ENCODE data around the gene ZDHHC14.
"Not testable (repeated sequence)": the region's sequence is repeated elsewhere in the genome, so short reads cannot be mapped to it uniquely, and the experiment has no call there.

ZDHHC14 gene

DNA sequence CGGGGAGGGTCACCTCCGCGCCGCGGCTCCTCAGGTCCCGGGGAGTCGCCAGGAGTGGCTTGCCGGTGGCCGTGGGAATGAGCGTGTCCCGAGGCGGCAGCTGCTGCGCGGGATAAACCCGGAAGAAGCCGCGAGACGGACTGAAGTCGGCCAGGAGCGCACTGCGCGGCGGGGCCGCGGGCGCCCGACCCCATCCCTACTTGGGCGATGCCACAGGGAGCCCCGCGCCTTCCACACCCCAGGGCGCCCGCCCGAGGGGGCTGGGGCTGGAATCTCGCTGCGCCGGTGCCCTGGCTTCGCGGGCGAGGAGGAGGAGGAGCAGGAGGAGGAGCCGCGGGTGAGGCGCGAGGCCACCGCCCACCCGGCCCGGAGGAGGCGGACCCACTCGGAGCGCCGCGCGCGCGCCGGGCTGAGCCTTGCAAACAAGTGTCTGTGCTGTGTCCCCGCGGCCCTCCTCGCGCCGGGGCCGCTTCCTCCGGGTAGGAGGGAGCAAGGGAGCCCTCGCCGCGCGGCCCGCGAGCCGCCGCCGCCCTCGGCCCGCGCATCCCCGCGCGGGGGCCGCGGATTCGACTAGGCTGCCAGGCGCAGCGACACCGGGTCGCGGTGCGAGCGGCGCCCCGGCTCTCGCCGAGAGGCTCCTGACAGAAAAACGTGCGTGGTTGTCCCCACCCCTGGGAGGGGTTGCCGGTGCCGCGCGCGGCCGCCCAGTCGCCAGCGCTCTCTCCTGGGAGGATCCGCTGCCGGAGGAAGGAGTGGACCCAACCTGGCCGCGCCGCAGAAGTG lies at the start of gene ZDHHC14:
Gene ZDHHC14 (plus strand): TSS at position 412 of the 783 bp plus-strand sequence.
- Histone ChIP-seq H3K9ac (peak within 1 kb of the TSS; percentile 79 to 89 (median 85)), H3K36me3 (no peaks in the 10 kb centered on the region), H3K4me2 (peak within 1 kb of the TSS; percentile 84 to 99 (median 96)), H3K4me1 (peaks cover 21 to 29% (median 22%) of the 10 kb centered on the region in 10 experiments), H3K27me3 (peaks cover 17 to 40% (median 20%) of the 10 kb centered on the region in 11 experiments; a peak in 21 of 22 replicates), H3K27ac (peak within 1 kb of the TSS; percentile 73 to 89 (median 84)), H3K4me3 (peak within 1 kb of the TSS; percentile 76 to 98 (median 90)), H4K20me1 (peaks cover 0 to 45% (median 33%) of the 10 kb centered on the region in 11 experiments; a peak in 20 of 22 replicates), H3K9me3 (replicated peaks in 1 of 11) (peaks cover 0 to 7% (median 0%) of the 10 kb centered on the region in 11 experiments; a peak in 1 of 22 replicates)
- TF ChIP-seq Cebpa-rat (IDR thresholded peaks at IDR 0.05) = no peak

DNA sequence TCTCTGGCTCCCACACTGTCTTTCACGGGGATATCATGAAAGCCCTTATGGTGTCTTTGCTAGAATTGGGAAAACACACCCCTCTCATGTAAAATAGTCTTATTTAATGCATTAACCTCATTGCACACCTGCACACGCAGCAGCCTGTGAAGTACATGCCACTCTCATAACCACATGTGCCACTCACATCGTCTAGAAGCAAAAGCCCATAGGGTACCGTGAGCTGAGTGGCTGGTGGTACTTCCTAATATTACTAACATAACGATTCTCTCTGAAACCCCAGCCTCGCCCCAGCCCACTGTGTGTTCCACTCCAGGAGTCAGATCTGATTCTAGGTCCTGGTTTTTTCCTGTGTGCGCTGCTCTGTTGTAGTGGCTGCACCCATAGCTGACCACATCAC lies 48.2 kb upstream of the ZDHHC14 start:
- Histone ChIP-seq H3K9me3 (replicated peaks in 1 of 11) (no peaks in the 10 kb centered on the region), H3K27ac (no peak overlapping the region), H3K4me1 (no peaks in the 10 kb centered on the region), H3K9ac (no peak overlapping the region), H3K36me3 (no peaks in the 10 kb centered on the region), H3K4me2 (no peak overlapping the region), H3K27me3 (no peaks in the 10 kb centered on the region), H4K20me1 (no peaks in the 10 kb centered on the region), H3K4me3 (no peak overlapping the region)
- no peak for TF ChIP-seq Cebpa-rat (IDR thresholded peaks at IDR 0.05)

- Histone ChIP-seq H3K9ac (no peak overlapping the region), H3K36me3 (no peaks in the 10 kb centered on the region), H3K9me3 (replicated peaks in 1 of 11) (no peaks in the 10 kb centered on the region), H4K20me1 (no peaks in the 10 kb centered on the region), H3K4me1 (no peaks in the 10 kb centered on the region), H3K4me2 (no peak overlapping the region), H3K27me3 (no peaks in the 10 kb centered on the region), H3K4me3 (no peak overlapping the region), H3K27ac (no peak overlapping the region)
- no peak for TF ChIP-seq Cebpa-rat (IDR thresholded peaks at IDR 0.05)
These were observed 47.5 kb upstream of the ZDHHC14 start for GRCh38 chr6:157333537-157333936.

- no peak overlapping the region for H3K4me3 ChIP-seq
- H3K36me3 ChIP-seq = no peaks in the 10 kb centered on the region
- no peak for TF ChIP-seq Cebpa-rat (IDR thresholded peaks at IDR 0.05)
- no peaks in the 10 kb centered on the region for H3K4me1 ChIP-seq
- no peak overlapping the region for H3K4me2 ChIP-seq
- no peak overlapping the region for H3K27ac ChIP-seq
- no peaks in the 10 kb centered on the region for H3K27me3 ChIP-seq
- no peaks in the 10 kb centered on the region for H3K9me3 ChIP-seq (replicated peaks in 1 of 11)
- no peaks in the 10 kb centered on the region for H4K20me1 ChIP-seq
- H3K9ac ChIP-seq = no peak overlapping the region
These were observed 47.0 kb upstream of the ZDHHC14 start for GRCh38 chr6:157333956-157334355.

DNA sequence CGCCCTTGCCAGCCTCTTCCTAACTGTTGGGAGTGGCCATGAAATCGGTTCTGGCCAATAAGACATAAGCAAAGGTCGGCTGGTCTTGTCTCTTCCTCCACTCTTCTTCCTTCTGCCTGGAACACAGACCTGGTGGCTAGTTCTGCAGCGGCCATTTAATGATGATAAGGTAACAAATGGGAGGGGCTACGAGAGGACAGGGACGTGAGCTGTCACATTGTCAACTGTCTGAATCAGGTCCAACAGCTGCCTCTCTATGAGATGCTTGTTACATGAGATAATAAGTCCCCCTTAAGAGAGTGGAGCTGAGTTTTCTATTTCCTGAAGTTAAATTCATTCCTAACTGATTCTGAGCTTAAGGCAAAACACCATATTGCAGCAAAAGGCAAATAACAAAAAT lies 45.2 kb upstream of the ZDHHC14 start:
- no peak overlapping the region for H3K4me2 ChIP-seq
- H3K4me3 ChIP-seq = no peak overlapping the region
- no peaks in the 10 kb centered on the region for H3K9me3 ChIP-seq (replicated peaks in 1 of 11)
- H3K27me3 ChIP-seq = no peaks in the 10 kb centered on the region
- no peaks in the 10 kb centered on the region for H3K36me3 ChIP-seq
- no peak overlapping the region for H3K9ac ChIP-seq
- no peaks in the 10 kb centered on the region for H3K4me1 ChIP-seq
- no peak for TF ChIP-seq Cebpa-rat (IDR thresholded peaks at IDR 0.05)
- H3K27ac ChIP-seq = no peak overlapping the region
- no peaks in the 10 kb centered on the region for H4K20me1 ChIP-seq

- not testable (repeated sequence) for H3K9me3 ChIP-seq (replicated peaks in 1 of 11); H3K36me3 ChIP-seq; H3K9ac ChIP-seq; H3K4me2 ChIP-seq; H3K27ac ChIP-seq; H3K27me3 ChIP-seq; H4K20me1 ChIP-seq; H3K4me3 ChIP-seq; H3K4me1 ChIP-seq
These were observed 43.7 kb upstream of the ZDHHC14 start for GRCh38 chr6:157337276-157337675.

- H3K4me2 ChIP-seq = no peak overlapping the region
These were observed 43.2 kb upstream of the ZDHHC14 start for GRCh38 chr6:157337751-157338150.

GRCh38 chr6:157339432-157339831 lies 41.6 kb upstream of the ZDHHC14 start:
- no peaks in the 10 kb centered on the region for H4K20me1 ChIP-seq
- no peak for TF ChIP-seq Cebpa-rat (IDR thresholded peaks at IDR 0.05)

More at GRCh38 chr6:157337751-157338150, 43.2 kb upstream of the ZDHHC14 start:
- Histone ChIP-seq H3K27me3 (no peaks in the 10 kb centered on the region), H3K27ac (no peak overlapping the region), H3K36me3 (no peaks in the 10 kb centered on the region), H3K9me3 (replicated peaks in 1 of 11) (no peaks in the 10 kb centered on the region), H4K20me1 (no peaks in the 10 kb centered on the region), H3K4me3 (no peak overlapping the region), H3K4me1 (no peaks in the 10 kb centered on the region), H3K9ac (no peak overlapping the region)
- TF ChIP-seq Cebpa-rat (IDR thresholded peaks at IDR 0.05) = no peak

DNA sequence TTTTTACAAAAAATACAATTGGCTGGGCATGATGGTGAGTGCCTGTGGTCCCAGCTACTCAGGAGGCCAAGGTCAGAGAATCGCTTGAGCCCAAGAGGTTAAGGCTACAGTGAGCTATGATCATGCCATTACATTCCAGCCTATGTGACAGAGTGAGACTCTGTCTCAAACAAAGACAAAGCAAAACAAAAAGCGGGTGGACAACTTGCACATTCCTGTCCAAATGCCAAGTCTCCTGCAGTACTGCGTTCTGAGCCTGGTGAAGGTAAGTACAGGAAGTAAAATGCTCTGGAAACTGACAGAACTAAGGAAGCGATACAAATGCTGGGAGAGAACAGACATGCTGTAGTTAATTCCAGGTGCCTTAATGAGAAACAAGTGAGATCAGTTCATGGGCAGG lies 37.3 kb upstream of the ZDHHC14 start:
- Histone ChIP-seq H3K27ac (no peak overlapping the region), H3K4me3 (no peak overlapping the region), H3K9me3 (replicated peaks in 1 of 11) (peaks cover 0 to 9% (median 0%) of the 10 kb centered on the region in 11 experiments; a peak in 2 of 22 replicates), H3K36me3 (no peaks in the 10 kb centered on the region), H4K20me1 (no peaks in the 10 kb centered on the region), H3K9ac (no peak overlapping the region), H3K4me2 (no peak overlapping the region), H3K4me1 (no peaks in the 10 kb centered on the region), H3K27me3 (no peaks in the 10 kb centered on the region)
- no peak for TF ChIP-seq Cebpa-rat (IDR thresholded peaks at IDR 0.05)

More at GRCh38 chr6:157339432-157339831, 41.6 kb upstream of the ZDHHC14 start:
- H3K4me1 ChIP-seq = no peaks in the 10 kb centered on the region
- no peak overlapping the region for H3K4me2 ChIP-seq
- H3K9me3 ChIP-seq (replicated peaks in 1 of 11) = no peaks in the 10 kb centered on the region
- H3K27me3 ChIP-seq = no peaks in the 10 kb centered on the region
- H3K36me3 ChIP-seq = no peaks in the 10 kb centered on the region
- H3K4me3 ChIP-seq = no peak overlapping the region
- H3K27ac ChIP-seq = no peak overlapping the region
- H3K9ac ChIP-seq = no peak overlapping the region

- H3K36me3 ChIP-seq = no peaks in the 10 kb centered on the region
- no peaks in the 10 kb centered on the region for H3K27me3 ChIP-seq
- H3K4me1 ChIP-seq = no peaks in the 10 kb centered on the region
- H3K9ac ChIP-seq = no peak overlapping the region
- no peak overlapping the region for H3K4me2 ChIP-seq
- no peak for TF ChIP-seq Cebpa-rat (IDR thresholded peaks at IDR 0.05)
- no peaks in the 10 kb centered on the region for H4K20me1 ChIP-seq
- H3K27ac ChIP-seq = no peak overlapping the region
- H3K4me3 ChIP-seq = no peak overlapping the region
- peaks cover 8 to 22% (median 14%) of the 10 kb centered on the region in 11 experiments for H3K9me3 ChIP-seq (replicated peaks in 1 of 11)
These were observed 34.6 kb upstream of the ZDHHC14 start for GRCh38 chr6:157346373-157346772.

Measured in BLaER1 treated with 17β-estradiol and CSF1 and Interleukin-3, amounts not matched to agents 10 nM and 100 nM (cell line).